Fibroblast of gingiva (primary cell): ENCODE data around the gene CDKL1.
A peak's percentile ranks its signal among the peaks of the same experiment; 100 is the strongest.

Source experiments
- DNase-seq: peaks from one replicate; pipeline ENCODE4 v3.0.0-alpha.2; 2011; ENCODE audit warnings: low read depth

CDKL1 gene

GRCh38 chr14:50396631-50397389 is at the start of gene CDKL1:
Gene CDKL1, minus strand, starts transcription at chr14:50396881. Its CDS starts 1,013 bp downstream, at chr14:50395868.
- peak; percentile 68 for DNase-seq

GRCh38 chr14:50434528-50434927 is 37.8 kb upstream of the CDKL1 start:
- DNase-seq: no peak

- no peak for DNase-seq
These were observed 35.5 kb upstream of the CDKL1 start for GRCh38 chr14:50432131-50432530.

- peak; percentile 20 for DNase-seq
These were observed 29.1 kb upstream of the CDKL1 start for GRCh38 chr14:50425816-50426215.

- DNase-seq: no peak
These were observed 28.4 kb upstream of the CDKL1 start for GRCh38 chr14:50425105-50425504.

GRCh38 chr14:50423529-50423928 is 26.8 kb upstream of the CDKL1 start:
- no peak for DNase-seq

- no peak for DNase-seq
These were observed 24.8 kb upstream of the CDKL1 start for GRCh38 chr14:50421499-50421898.

- DNase-seq: peak; percentile 14
These were observed 21.2 kb upstream of the CDKL1 start for GRCh38 chr14:50417853-50418252.

- peak; percentile 74 for DNase-seq
These were observed 14.2 kb upstream of the CDKL1 start for GRCh38 chr14:50410921-50411320.

GRCh38 chr14:50410071-50410470 is 13.4 kb upstream of the CDKL1 start:
- DNase-seq: peak; percentile 61

GRCh38 chr14:50407111-50407812 is 10.6 kb upstream of the CDKL1 start:
- peak; percentile 51 for DNase-seq

- DNase-seq: peak; percentile 19
These were observed 6.7 kb upstream of the CDKL1 start for GRCh38 chr14:50403419-50403818.

GRCh38 chr14:50402965-50403364 is 6.3 kb upstream of the CDKL1 start:
- DNase-seq: no peak

- no peak for DNase-seq
These were observed 3.8 kb upstream of the CDKL1 start for GRCh38 chr14:50400461-50400860.

- peak; percentile 81 for DNase-seq
These were observed 2.8 kb upstream of the CDKL1 start for GRCh38 chr14:50399251-50400032.

GRCh38 chr14:50398189-50398580 is 1.5 kb upstream of the CDKL1 start:
- no peak for DNase-seq

GRCh38 chr14:50397390-50398188 is 908 bp upstream of the CDKL1 start:
- peak; percentile 21 for DNase-seq

GRCh38 chr14:50395448-50395847 is 1.2 kb downstream of the CDKL1 start:
- DNase-seq: no peak

- DNase-seq: no peak
These were observed 2.0 kb downstream of the CDKL1 start for GRCh38 chr14:50394713-50395112.

- DNase-seq: no peak
These were observed 6.8 kb downstream of the CDKL1 start for GRCh38 chr14:50389668-50390441.
